RWPE2 (cell line): ENCODE results near the gene NQO2.
A peak's percentile ranks its signal among the peaks of the same experiment; 100 is the strongest.

Source experiments
- ATAC-seq: fragments of 200-7000 bp; cut with Tn5 transposase; 3 replicates; pipeline ENCODE4 v1.9.1; 2021; ENCODE audit warnings: low read depth
- DNase-seq: peaks from one replicate; pipeline ENCODE4 v3.0.0-alpha.2; 2020; ENCODE audit warnings: low spot score
- H3K27ac ChIP-seq: fragments of 450-650 bp; 2 replicates; pipeline ENCODE4 v1.5.1; 2017; ENCODE audit warnings: mild to moderate bottlenecking; ENCODE audit not compliant: poor library complexity, severe bottlenecking
- H3K27me3 ChIP-seq: fragments of 250-450 bp; sonication (Bioruptor Pico); 2 replicates; pipeline ENCODE4 v1.5.1; 2021; ENCODE audit warnings: mild to moderate bottlenecking, moderate library complexity; ENCODE audit not compliant: insufficient read depth, poor library complexity, severe bottlenecking
- H3K36me3 ChIP-seq: fragments of 250-450 bp; sonication (Bioruptor Pico); 2 replicates; pipeline ENCODE4 v1.5.1; 2020; ENCODE audit warnings: low read depth, mild to moderate bottlenecking, moderate library complexity
- H3K4me1 ChIP-seq: fragments of 250-450 bp; sonication (Bioruptor Pico); 2 replicates; pipeline ENCODE4 v1.5.1; 2021; ENCODE audit warnings: mild to moderate bottlenecking, moderate library complexity; ENCODE audit not compliant: insufficient read depth, poor library complexity, severe bottlenecking
- H3K4me3 ChIP-seq: fragments of 250-450 bp; sonication (Bioruptor Pico); 2 replicates; pipeline ENCODE4 v1.5.1; 2021; ENCODE audit warnings: mild to moderate bottlenecking, moderate library complexity; ENCODE audit not compliant: severe bottlenecking
- H3K9me3 ChIP-seq: fragments of 250-450 bp; sonication (Bioruptor Pico); 2 replicates; pipeline ENCODE4 v1.5.1; 2021; ENCODE audit warnings: mild to moderate bottlenecking, moderate library complexity; ENCODE audit not compliant: severe bottlenecking
- TF ChIP-seq, protein P1 (sequence below): fragments of 450-650 bp; IDR thresholded peaks from one replicate; pipeline ENCODE4 v1.5.1; 2017; ENCODE audit warnings: mild to moderate bottlenecking, moderate library complexity; ENCODE audit not compliant: poor library complexity, severe bottlenecking

NQO2 gene

DNA sequence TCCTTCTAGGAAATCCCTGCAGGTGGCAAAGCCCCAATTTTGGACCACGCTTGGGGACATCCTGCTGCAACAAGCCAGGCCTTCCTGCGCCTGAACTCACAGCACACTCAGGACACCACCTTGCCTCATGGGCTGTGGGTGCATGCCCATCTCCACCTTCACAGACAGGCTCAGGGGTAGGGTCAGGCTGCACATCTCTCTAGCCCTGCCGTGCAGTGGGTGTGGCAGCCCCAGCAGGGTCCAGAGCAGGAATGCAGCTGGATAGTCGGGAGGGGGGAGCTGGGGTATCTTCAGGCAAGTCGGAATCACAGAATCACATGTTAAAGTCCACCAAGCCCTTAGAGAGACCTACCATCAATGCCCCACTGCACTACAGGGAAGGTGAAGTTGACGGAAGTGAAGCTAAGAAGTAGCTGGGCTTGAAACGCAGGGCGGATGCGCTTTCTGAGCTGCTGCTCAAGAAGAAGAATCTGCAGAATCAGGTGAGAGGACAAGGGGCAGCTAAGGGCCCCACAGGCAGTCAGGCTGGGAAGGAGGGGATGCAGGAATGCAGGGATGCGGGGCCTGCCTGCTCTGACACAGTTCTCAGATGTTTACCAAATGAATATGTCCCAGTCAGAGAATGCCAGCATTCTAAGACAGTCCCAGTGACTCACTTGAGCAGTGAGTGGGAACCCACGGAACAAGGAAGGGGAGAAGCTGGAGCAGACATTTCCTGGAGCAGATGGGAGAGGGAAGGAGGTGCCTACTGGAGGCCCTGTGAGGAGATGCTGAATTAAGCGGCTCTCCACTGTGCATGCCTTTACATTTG lies 39.6 kb upstream of the NQO2 start:
- DNase-seq (no peak), ATAC-seq (peak; percentile 85)

DNA sequence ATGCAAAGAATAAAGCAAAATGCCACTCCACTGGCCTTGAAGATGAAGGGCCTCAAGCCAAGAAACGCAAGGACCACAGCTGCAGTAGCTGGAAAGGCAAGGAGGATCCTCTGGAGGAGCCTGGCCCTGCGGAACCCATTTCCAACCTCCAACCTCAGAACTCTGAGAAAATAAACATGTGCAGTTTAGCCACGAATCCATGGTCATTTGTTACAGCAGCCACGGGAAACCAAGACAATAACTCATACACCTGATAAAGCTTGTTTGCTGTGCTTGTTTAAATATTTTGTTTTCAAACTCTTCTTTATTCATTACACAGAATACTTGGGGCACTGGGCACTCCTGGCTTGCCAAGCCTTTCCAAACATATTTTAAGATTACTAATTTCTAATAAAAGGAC lies 38.8 kb upstream of the NQO2 start:
- H3K9me3 ChIP-seq, result no peaks in the 10 kb centered on the region
- H3K4me3 ChIP-seq, result no peak overlapping the region
- H3K36me3 ChIP-seq, result peaks cover 3% of the 10 kb centered on the region; the same call in 1 of the 2 replicates
- DNase-seq, result no peak
- ATAC-seq, result no peak
- peak overlapping the region; percentile 5 for H3K27ac ChIP-seq
- TF ChIP-seq, protein P1, sequence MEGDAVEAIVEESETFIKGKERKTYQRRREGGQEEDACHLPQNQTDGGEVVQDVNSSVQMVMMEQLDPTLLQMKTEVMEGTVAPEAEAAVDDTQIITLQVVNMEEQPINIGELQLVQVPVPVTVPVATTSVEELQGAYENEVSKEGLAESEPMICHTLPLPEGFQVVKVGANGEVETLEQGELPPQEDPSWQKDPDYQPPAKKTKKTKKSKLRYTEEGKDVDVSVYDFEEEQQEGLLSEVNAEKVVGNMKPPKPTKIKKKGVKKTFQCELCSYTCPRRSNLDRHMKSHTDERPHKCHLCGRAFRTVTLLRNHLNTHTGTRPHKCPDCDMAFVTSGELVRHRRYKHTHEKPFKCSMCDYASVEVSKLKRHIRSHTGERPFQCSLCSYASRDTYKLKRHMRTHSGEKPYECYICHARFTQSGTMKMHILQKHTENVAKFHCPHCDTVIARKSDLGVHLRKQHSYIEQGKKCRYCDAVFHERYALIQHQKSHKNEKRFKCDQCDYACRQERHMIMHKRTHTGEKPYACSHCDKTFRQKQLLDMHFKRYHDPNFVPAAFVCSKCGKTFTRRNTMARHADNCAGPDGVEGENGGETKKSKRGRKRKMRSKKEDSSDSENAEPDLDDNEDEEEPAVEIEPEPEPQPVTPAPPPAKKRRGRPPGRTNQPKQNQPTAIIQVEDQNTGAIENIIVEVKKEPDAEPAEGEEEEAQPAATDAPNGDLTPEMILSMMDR, result no peak
- H3K4me1 ChIP-seq, result peaks cover 3% of the 10 kb centered on the region
- H3K27me3 ChIP-seq, result no peaks in the 10 kb centered on the region

More for the DNA sequence above, 39.6 kb upstream of the NQO2 start:
- Histone ChIP-seq H3K36me3 (peaks cover 8% of the 10 kb centered on the region), H3K9me3 (no peaks in the 10 kb centered on the region), H3K4me1 (peaks cover 3% of the 10 kb centered on the region), H3K27me3 (no peaks in the 10 kb centered on the region), H3K27ac (peak overlapping the region; percentile 5), H3K4me3 (no peak overlapping the region)
- TF ChIP-seq, protein P1, result no peak

DNA sequence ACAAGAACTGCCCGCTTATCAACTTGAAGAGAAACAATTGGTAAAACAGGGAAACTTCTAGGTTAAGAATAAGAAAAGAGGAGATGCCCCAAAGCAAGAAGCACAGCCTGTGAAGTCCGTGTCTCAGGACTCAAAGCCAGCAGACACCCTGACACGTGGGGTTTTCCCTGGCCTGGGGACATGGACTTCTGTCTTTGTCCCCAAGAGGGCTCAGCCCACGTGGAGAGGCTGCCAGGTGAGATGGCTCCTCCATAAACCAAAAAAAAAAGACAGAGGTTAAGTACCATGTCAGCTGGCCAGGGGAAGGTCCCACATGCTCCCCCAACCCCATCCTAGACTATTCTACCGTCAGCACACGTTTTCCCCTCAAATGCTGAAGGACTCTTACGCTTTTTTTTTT lies 38.2 kb upstream of the NQO2 start:
- DNase-seq (no peak), ATAC-seq (no peak)
- H3K27ac ChIP-seq, result no peak overlapping the region
- TF ChIP-seq, protein P1, result no peak
- H3K4me1 ChIP-seq, result peaks cover 3% of the 10 kb centered on the region
- H3K9me3 ChIP-seq, result no peaks in the 10 kb centered on the region
- H3K27me3 ChIP-seq, result no peaks in the 10 kb centered on the region
- H3K4me3 ChIP-seq, result no peak overlapping the region
- H3K36me3 ChIP-seq, result 0 out of 2 replicates have a peak, but pooled peaks cover 3% of the 10 kb centered on the region

DNA sequence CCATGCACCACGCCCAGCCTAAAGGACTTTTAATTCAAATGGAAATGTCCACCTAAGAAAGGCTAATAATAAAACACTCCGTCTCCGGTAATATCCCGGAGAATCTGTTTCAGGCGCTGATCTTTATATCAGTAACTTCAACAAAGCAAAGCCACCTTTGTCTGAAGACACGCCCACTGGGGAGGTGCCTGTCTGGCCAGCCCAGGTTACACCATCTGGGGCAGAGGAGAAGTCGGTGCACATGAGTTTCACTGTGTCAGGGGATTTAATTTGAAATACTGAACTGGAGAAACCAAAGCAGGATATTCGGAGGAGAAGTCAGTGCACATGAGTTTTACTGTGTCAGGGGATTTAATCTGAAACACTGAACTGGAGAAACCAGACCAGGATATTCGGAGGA lies 37.7 kb upstream of the NQO2 start:
- Histone ChIP-seq H3K36me3 (0 out of 2 replicates have a peak, but pooled peaks cover 3% of the 10 kb centered on the region), H3K4me3 (no peak overlapping the region), H3K9me3 (no peaks in the 10 kb centered on the region), H3K27me3 (no peaks in the 10 kb centered on the region), H3K4me1 (peaks cover 3% of the 10 kb centered on the region), H3K27ac (no peak overlapping the region)
- DNase-seq (no peak), ATAC-seq (no peak)
- TF ChIP-seq, protein P1, result no peak

DNA sequence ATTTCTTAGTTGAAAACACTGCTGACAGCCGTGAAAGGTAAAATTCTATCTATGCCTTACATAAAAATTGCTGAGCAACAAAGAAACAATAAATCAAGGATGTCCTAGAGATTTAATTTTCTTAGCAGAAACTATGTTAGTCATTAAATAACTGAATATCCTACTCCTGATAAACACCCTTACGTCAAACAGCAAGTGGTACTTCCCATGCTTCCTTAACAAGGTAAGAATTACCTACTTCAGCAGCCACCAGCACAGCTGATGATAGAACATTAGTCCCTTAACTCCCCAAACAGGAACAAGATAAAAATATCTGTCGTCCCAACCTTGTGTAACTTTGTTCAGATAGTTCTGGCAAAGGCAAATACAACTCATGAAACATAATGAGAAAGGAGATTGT lies 37.1 kb upstream of the NQO2 start:
- H3K36me3 ChIP-seq, result 0 out of 2 replicates have a peak, but pooled peaks cover 3% of the 10 kb centered on the region
- DNase-seq (no peak), ATAC-seq (no peak)
- peaks cover 3% of the 10 kb centered on the region for H3K4me1 ChIP-seq
- no peak overlapping the region for H3K4me3 ChIP-seq
- TF ChIP-seq, protein P1, result no peak
- no peaks in the 10 kb centered on the region for H3K9me3 ChIP-seq
- no peaks in the 10 kb centered on the region for H3K27me3 ChIP-seq
- H3K27ac ChIP-seq, result no peak overlapping the region
